NCI-H460 (cell line): ENCODE results near the gene SCRN1. TPM values are rescaled to one million over a fixed set of nuclear protein-coding genes. Genes with fewer than 3 reads are reported as not detected.

ENCODE experiments used
- DNase-seq: peaks from one replicate; pipeline ENCODE4 v3.0.0-alpha.2; 2016; ENCODE audit warnings: low read depth; ENCODE audit errors: extremely low read depth
- total RNA-seq: library from RNA; depleted of rRNA; stranded (reverse); fragments of >200 nt; shearing (Covaris generic); gene quantifications from 2 replicates; pipeline ENCODE4 v1.2.3, GENCODE V29; 2014

The SCRN1 gene
- total RNA-seq, 1 experiment from 2014 or later: 2.1 TPM

GRCh38 chr7:29940199-29940598 lies 49.4 kb downstream of the SCRN1 start:
- no peak for DNase-seq

GRCh38 chr7:29937132-29937531 lies 52.5 kb downstream of the SCRN1 start:
- DNase-seq: no peak

GRCh38 chr7:29935111-29935510 lies 54.5 kb downstream of the SCRN1 start:
- DNase-seq: no peak

- no peak for DNase-seq
These were observed 60.4 kb downstream of the SCRN1 start for GRCh38 chr7:29929018-29929807.

GRCh38 chr7:29926741-29927140 lies 62.9 kb downstream of the SCRN1 start:
- no peak for DNase-seq

GRCh38 chr7:29926216-29926615 lies 63.4 kb downstream of the SCRN1 start:
- DNase-seq: no peak

GRCh38 chr7:29924684-29925083 lies 64.9 kb downstream of the SCRN1 start:
- DNase-seq: no peak

GRCh38 chr7:29924006-29924405 lies 65.6 kb downstream of the SCRN1 start:
- DNase-seq: no peak

- DNase-seq: no peak
These were observed 66.5 kb downstream of the SCRN1 start for GRCh38 chr7:29922921-29923700.

- DNase-seq: peak; percentile 57
These were observed 68.1 kb downstream of the SCRN1 start for GRCh38 chr7:29921404-29922010.

- no peak for DNase-seq
These were observed 69.1 kb downstream of the SCRN1 start for GRCh38 chr7:29920491-29920890.

- DNase-seq: no peak
These were observed 69.8 kb downstream of the SCRN1 start for GRCh38 chr7:29919790-29920189.

GRCh38 chr7:29918850-29919249 lies 70.8 kb downstream of the SCRN1 start:
- DNase-seq: no peak

GRCh38 chr7:29917641-29918040 lies 72.0 kb downstream of the SCRN1 start:
- no peak for DNase-seq

- no peak for DNase-seq
These were observed 74.0 kb downstream of the SCRN1 start for GRCh38 chr7:29915481-29916215.

GRCh38 chr7:29914180-29914579 lies 75.4 kb downstream of the SCRN1 start:
- no peak for DNase-seq

GRCh38 chr7:29906200-29907022 lies 83.2 kb downstream of the SCRN1 start:
- DNase-seq: no peak

GRCh38 chr7:29900745-29901144 lies 88.9 kb downstream of the SCRN1 start:
- no peak for DNase-seq

GRCh38 chr7:29898301-29898700 lies 91.3 kb downstream of the SCRN1 start:
- DNase-seq: no peak
